Keratinocyte (primary cell): ENCODE data around the gene TIAM2.

Source experiments
- EZH2 ChIP-seq: IDR thresholded peaks from one replicate; pipeline ENCODE4 v1.6.1; 2012; ENCODE audit warnings: inconsistent platforms, mild to moderate bottlenecking, low read length, moderate library complexity
- TF ChIP-seq, protein P1 (sequence below), 3 experiments: IDR thresholded peaks in 1 of 3; conservative IDR thresholded peaks in 1 of 3; optimal IDR thresholded peaks in 1 of 3; 2 replicates in 2 of 3; 3 replicates in 1 of 3; pipeline versions ENCODE3 to v1.5.1; 2011; ENCODE audit warnings: low read length in 3 of 3, mild to moderate bottlenecking in 3 of 3, moderate library complexity in 2 of 3, control low read depth in 1 of 3, inconsistent platforms in 1 of 3; ENCODE audit not compliant: insufficient read depth in 2 of 3; ENCODE audit errors: extremely low read depth in 1 of 3

DNA sequence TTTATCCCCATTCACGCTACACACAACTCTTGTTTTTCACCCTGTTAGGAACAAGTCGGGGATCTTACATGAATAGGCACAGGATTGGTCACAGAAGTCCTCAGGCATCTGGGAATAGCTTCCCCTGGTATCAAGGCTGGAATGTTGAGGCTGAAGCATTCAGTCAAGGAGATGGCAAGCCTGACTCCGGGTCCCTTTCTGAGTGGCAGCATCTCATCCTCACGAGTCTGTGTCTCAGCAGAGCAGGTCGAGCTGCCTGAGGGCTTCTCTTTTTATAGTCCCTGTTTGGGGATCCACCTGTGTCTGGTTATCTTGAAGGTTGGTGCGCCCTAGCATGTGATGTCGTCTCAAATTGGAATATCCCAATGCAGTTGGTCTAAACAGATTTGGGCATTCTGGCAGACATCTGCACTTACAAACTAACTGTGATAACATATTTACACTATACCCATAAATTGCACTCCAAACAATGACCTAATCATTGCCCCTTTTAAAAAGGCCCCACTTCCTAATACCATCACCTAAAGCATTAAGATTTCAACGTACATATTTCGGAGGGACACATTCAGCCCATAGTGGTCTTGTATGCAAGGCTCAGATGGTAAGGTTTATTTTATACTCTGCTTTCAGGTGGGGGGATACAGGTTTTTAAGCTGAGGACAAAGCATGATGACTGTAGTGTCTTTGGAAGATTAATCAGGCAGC lies 156.0 kb downstream of the TIAM2 start:
- TF ChIP-seq, protein P1, sequence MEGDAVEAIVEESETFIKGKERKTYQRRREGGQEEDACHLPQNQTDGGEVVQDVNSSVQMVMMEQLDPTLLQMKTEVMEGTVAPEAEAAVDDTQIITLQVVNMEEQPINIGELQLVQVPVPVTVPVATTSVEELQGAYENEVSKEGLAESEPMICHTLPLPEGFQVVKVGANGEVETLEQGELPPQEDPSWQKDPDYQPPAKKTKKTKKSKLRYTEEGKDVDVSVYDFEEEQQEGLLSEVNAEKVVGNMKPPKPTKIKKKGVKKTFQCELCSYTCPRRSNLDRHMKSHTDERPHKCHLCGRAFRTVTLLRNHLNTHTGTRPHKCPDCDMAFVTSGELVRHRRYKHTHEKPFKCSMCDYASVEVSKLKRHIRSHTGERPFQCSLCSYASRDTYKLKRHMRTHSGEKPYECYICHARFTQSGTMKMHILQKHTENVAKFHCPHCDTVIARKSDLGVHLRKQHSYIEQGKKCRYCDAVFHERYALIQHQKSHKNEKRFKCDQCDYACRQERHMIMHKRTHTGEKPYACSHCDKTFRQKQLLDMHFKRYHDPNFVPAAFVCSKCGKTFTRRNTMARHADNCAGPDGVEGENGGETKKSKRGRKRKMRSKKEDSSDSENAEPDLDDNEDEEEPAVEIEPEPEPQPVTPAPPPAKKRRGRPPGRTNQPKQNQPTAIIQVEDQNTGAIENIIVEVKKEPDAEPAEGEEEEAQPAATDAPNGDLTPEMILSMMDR (optimal IDR thresholded peaks at IDR 0.05 in 1 of 3, IDR thresholded peaks at IDR 0.05 in 1 of 3, conservative IDR thresholded peaks at IDR 0.05 in 1 of 3; ENCODE audit: extremely low read depth in 1 of 3, insufficient read depth in 2 of 3, low read length in 3 of 3) = no peak
- no peak for TF ChIP-seq EZH2
